Stimulated activated CD4-positive, alpha-beta T cell treated with anti-CD3 and anti-CD28 coated beads, TNF-alpha, amount 100 ng/mL, for 1 hour (primary cell): ENCODE data around the gene MEAK7.

Experiments used
- DNase-seq, 3 donors: peaks; one replicate each; pipeline ENCODE4 v3.0.0-alpha.2; 2020; ENCODE audit warnings: low read depth in 3 of 3, low spot score in 1 of 3

The MEAK7 gene

GRCh38 chr16:84513123-84513522, 8.7 kb upstream of the MEAK7 start:
- no peak for DNase-seq

GRCh38 chr16:84511831-84512230, 7.4 kb upstream of the MEAK7 start:
- DNase-seq, result no peak

GRCh38 chr16:84511180-84511800, 6.8 kb upstream of the MEAK7 start:
- DNase-seq, result peak; percentile 61 to 80 (median 76)

GRCh38 chr16:84509032-84509950, 4.8 kb upstream of the MEAK7 start:
- no peak for DNase-seq

GRCh38 chr16:84508502-84508901, 4.0 kb upstream of the MEAK7 start:
- no peak for DNase-seq

GRCh38 chr16:84507011-84507982, 2.8 kb upstream of the MEAK7 start:
- DNase-seq, result no peak

- DNase-seq, result no peak
These were observed 1.1 kb upstream of the MEAK7 start for GRCh38 chr16:84505249-84506187.

GRCh38 chr16:84503751-84504395, 586 bp downstream of the MEAK7 start:
- no peak for DNase-seq

GRCh38 chr16:84502581-84502980, 1.9 kb downstream of the MEAK7 start:
- no peak for DNase-seq

GRCh38 chr16:84502075-84502474, 2.4 kb downstream of the MEAK7 start:
- DNase-seq, result no peak

- DNase-seq, result no peak
These were observed 3.3 kb downstream of the MEAK7 start for GRCh38 chr16:84501077-84501735.

- DNase-seq, result no peak
These were observed 3.9 kb downstream of the MEAK7 start for GRCh38 chr16:84500531-84500930.

GRCh38 chr16:84499638-84500037, 4.8 kb downstream of the MEAK7 start:
- no peak for DNase-seq

GRCh38 chr16:84498859-84499620, 5.4 kb downstream of the MEAK7 start:
- no peak for DNase-seq

GRCh38 chr16:84498223-84498610, 6.2 kb downstream of the MEAK7 start:
- no peak for DNase-seq

GRCh38 chr16:84497418-84498222, 6.8 kb downstream of the MEAK7 start:
- DNase-seq, result no peak

GRCh38 chr16:84496991-84497390, 7.5 kb downstream of the MEAK7 start:
- DNase-seq, result no peak

- DNase-seq, result no peak
These were observed 9.0 kb downstream of the MEAK7 start for GRCh38 chr16:84495506-84495905.
